ENCODE data around the gene PDCD2L.

PDCD2L gene

GRCh38 chr19:34457446-34457845 is 53.2 kb downstream of the PDCD2L start:
- H3K79me2 ChIP-seq (ENCODE audit: insufficient read depth, low read length), result peaks cover 57% of the 10 kb centered on the region
- H3K9ac ChIP-seq (ENCODE audit: low read length), result no peak overlapping the region
- peaks cover 62% of the 10 kb centered on the region for H3K36me3 ChIP-seq (ENCODE audit: low read length)
- H3K9me3 ChIP-seq (ENCODE audit: insufficient read depth, low read length), result no peaks in the 10 kb centered on the region
- no peak for TF ChIP-seq EZH2phosphoT487 (conservative IDR thresholded peaks at IDR 0.05; ENCODE audit: low read length)
- TF ChIP-seq, protein P1, sequence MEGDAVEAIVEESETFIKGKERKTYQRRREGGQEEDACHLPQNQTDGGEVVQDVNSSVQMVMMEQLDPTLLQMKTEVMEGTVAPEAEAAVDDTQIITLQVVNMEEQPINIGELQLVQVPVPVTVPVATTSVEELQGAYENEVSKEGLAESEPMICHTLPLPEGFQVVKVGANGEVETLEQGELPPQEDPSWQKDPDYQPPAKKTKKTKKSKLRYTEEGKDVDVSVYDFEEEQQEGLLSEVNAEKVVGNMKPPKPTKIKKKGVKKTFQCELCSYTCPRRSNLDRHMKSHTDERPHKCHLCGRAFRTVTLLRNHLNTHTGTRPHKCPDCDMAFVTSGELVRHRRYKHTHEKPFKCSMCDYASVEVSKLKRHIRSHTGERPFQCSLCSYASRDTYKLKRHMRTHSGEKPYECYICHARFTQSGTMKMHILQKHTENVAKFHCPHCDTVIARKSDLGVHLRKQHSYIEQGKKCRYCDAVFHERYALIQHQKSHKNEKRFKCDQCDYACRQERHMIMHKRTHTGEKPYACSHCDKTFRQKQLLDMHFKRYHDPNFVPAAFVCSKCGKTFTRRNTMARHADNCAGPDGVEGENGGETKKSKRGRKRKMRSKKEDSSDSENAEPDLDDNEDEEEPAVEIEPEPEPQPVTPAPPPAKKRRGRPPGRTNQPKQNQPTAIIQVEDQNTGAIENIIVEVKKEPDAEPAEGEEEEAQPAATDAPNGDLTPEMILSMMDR (IDR thresholded peaks at IDR 0.05; ENCODE audit: insufficient read depth, low read length, poor library complexity, severe bottlenecking), result no peak
- H3K27ac ChIP-seq (ENCODE audit: low read depth, low read length), result no peak overlapping the region
- H3K4me3 ChIP-seq (ENCODE audit: insufficient read depth, low read length, poor library complexity, severe bottlenecking), result no peak overlapping the region
- peaks cover 12% of the 10 kb centered on the region; the same call in 1 of the 2 replicates for H4K20me1 ChIP-seq (ENCODE audit: low read depth, low read length)
- H3K27me3 ChIP-seq (ENCODE audit: low read length), result no peaks in the 10 kb centered on the region
- H3F3A ChIP-seq (ENCODE audit: insufficient read depth), result no peaks in the 10 kb centered on the region
- H3K4me2 ChIP-seq (ENCODE audit: low read depth, low read length, poor library complexity, severe bottlenecking), result no peak overlapping the region
- H3K9me2 ChIP-seq (replicated peaks; ENCODE audit: insufficient read depth, low read length), result no peaks in the 10 kb centered on the region
- no peak overlapping the region for H2AFZ ChIP-seq (ENCODE audit: low read depth, low read length, severe bottlenecking)

- no peak overlapping the region for H2AFZ ChIP-seq (ENCODE audit: low read depth, low read length, severe bottlenecking)
- H3K36me3 ChIP-seq (ENCODE audit: low read length), result peaks cover 54% of the 10 kb centered on the region
- no peak overlapping the region for H3K27ac ChIP-seq (ENCODE audit: low read depth, low read length)
- H3K4me2 ChIP-seq (ENCODE audit: low read depth, low read length, poor library complexity, severe bottlenecking), result no peak overlapping the region
- H3K9me3 ChIP-seq (ENCODE audit: insufficient read depth, low read length), result no peaks in the 10 kb centered on the region
- no peaks in the 10 kb centered on the region for H3F3A ChIP-seq (ENCODE audit: insufficient read depth)
- no peaks in the 10 kb centered on the region for H3K9me2 ChIP-seq (replicated peaks; ENCODE audit: insufficient read depth, low read length)
- no peaks in the 10 kb centered on the region for H3K27me3 ChIP-seq (ENCODE audit: low read length)
- TF ChIP-seq, protein P1 (IDR thresholded peaks at IDR 0.05; ENCODE audit: insufficient read depth, low read length, poor library complexity, severe bottlenecking), result no peak
- TF ChIP-seq EZH2phosphoT487 (conservative IDR thresholded peaks at IDR 0.05; ENCODE audit: low read length), result no peak
- H4K20me1 ChIP-seq (ENCODE audit: low read depth, low read length), result peaks cover 7% of the 10 kb centered on the region; the same call in 1 of the 2 replicates
- no peak overlapping the region for H3K4me3 ChIP-seq (ENCODE audit: insufficient read depth, low read length, poor library complexity, severe bottlenecking)
- peaks cover 48% of the 10 kb centered on the region for H3K79me2 ChIP-seq (ENCODE audit: insufficient read depth, low read length)
- no peak overlapping the region for H3K9ac ChIP-seq (ENCODE audit: low read length)
Observed at GRCh38 chr19:34458677-34459076, 54.5 kb downstream of the PDCD2L start.

DNA sequence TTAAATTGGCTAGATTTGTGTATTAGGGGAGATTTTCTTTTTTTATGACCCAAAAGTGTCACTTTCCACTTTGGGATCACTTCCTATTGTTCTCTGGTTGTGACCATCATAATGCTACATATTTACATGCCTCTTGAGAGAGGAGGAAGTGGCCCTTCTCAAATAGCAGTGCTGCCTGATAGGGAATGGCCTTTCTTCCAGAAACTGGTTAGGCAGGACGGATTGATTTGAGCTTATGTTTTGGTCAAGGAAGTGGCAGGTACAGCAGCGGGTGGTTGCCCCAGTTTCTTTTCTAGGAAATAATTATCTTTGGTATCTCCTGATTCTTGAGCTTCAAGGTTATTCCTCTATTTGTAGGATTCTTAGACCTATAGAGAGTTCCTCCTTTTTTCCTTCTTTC is 55.4 kb downstream of the PDCD2L start:
- peaks cover 50% of the 10 kb centered on the region for H3K79me2 ChIP-seq (ENCODE audit: insufficient read depth, low read length)
- H3K4me3 ChIP-seq (ENCODE audit: insufficient read depth, low read length, poor library complexity, severe bottlenecking), result no peak overlapping the region
- H2AFZ ChIP-seq (ENCODE audit: low read depth, low read length, severe bottlenecking), result no peak overlapping the region
- H3K36me3 ChIP-seq (ENCODE audit: low read length), result peaks cover 50% of the 10 kb centered on the region
- no peak overlapping the region for H3K9ac ChIP-seq (ENCODE audit: low read length)
- no peak overlapping the region for H3K4me2 ChIP-seq (ENCODE audit: low read depth, low read length, poor library complexity, severe bottlenecking)
- peaks cover 7% of the 10 kb centered on the region; the same call in 1 of the 2 replicates for H4K20me1 ChIP-seq (ENCODE audit: low read depth, low read length)
- no peaks in the 10 kb centered on the region for H3K9me3 ChIP-seq (ENCODE audit: insufficient read depth, low read length)
- TF ChIP-seq, protein P1 (IDR thresholded peaks at IDR 0.05; ENCODE audit: insufficient read depth, low read length, poor library complexity, severe bottlenecking), result no peak
- TF ChIP-seq EZH2phosphoT487 (conservative IDR thresholded peaks at IDR 0.05; ENCODE audit: low read length), result no peak
- no peaks in the 10 kb centered on the region for H3F3A ChIP-seq (ENCODE audit: insufficient read depth)
- no peaks in the 10 kb centered on the region for H3K9me2 ChIP-seq (replicated peaks; ENCODE audit: insufficient read depth, low read length)
- no peaks in the 10 kb centered on the region for H3K27me3 ChIP-seq (ENCODE audit: low read length)
- H3K27ac ChIP-seq (ENCODE audit: low read depth, low read length), result no peak overlapping the region
